K562 (cell line): ENCODE results near the gene MAN1A1. TPM values are rescaled to one million over a fixed set of nuclear protein-coding genes. Genes with fewer than 3 reads are reported as not detected.

Experiments used
- BRF2 ChIP-seq: IDR thresholded peaks from 3 replicates; pipeline ENCODE4 v1.6.1; 2011; ENCODE audit warnings: borderline replicate concordance, mild to moderate bottlenecking; ENCODE audit not compliant: insufficient read length, insufficient read depth
- CBFA2T2 ChIP-seq: fragments of 450-650 bp; conservative IDR thresholded peaks from 2 replicates; pipeline ENCODE4 v1.6.1; 2017; ENCODE audit warnings: mild to moderate bottlenecking
- CEBPB ChIP-seq: fragments of 450-650 bp; IDR thresholded peaks from 2 replicates; pipeline ENCODE4 v1.6.1; 2016; ENCODE audit warnings: missing genetic modification characterization, missing compliant biosample characterization
- E2F5 ChIP-seq: sonication (generic); formaldehyde crosslinking; IDR thresholded peaks from 2 replicates; pipeline ENCODE4 v1.8.0; 2022; ENCODE audit warnings: mild to moderate bottlenecking, missing genetic modification reagents
- FOSL1 ChIP-seq: fragments of 200-800 bp; sonication (Bioruptor generic); conservative IDR thresholded peaks from 2 replicates; pipeline ENCODE4 v1.6.1; 2016; ENCODE audit warnings: missing genetic modification characterization, missing compliant biosample characterization
- FOXJ2 ChIP-seq: fragments of 200-800 bp; sonication (Bioruptor generic); IDR thresholded peaks from 2 replicates; pipeline ENCODE4 v1.6.1; 2016; ENCODE audit warnings: missing genetic modification characterization, missing compliant biosample characterization
- HCFC1 ChIP-seq: IDR thresholded peaks from 2 replicates; pipeline ENCODE4 v1.6.1; 2012; ENCODE audit warnings: low read depth, low read length, improper control_type of control experiment
- KLF10 ChIP-seq: fragments of 250-450 bp; sonication (Bioruptor Pico); IDR thresholded peaks from 2 replicates; pipeline ENCODE4 v1.6.1; 2021; ENCODE audit warnings: matching md5 sums
- NBN ChIP-seq: fragments of 450-650 bp; IDR thresholded peaks from 2 replicates; pipeline ENCODE4 v1.6.1; 2016; ENCODE audit warnings: low read depth, mild to moderate bottlenecking
- NCOA2 ChIP-seq, 2 experiments: fragments of 450-650 bp; IDR thresholded peaks; 2 replicates each; pipeline ENCODE4 v1.6.1; 2018; ENCODE audit warnings: mild to moderate bottlenecking in 2 of 2, moderate library complexity in 1 of 2; ENCODE audit not compliant: partially characterized antibody in 2 of 2
- NFE2 ChIP-seq: IDR thresholded peaks from 2 replicates; pipeline ENCODE4 v1.6.1; 2014; ENCODE audit warnings: antibody characterized with exemption, low read depth
- NR3C1 ChIP-seq: sonication (generic); formaldehyde crosslinking; IDR thresholded peaks from 2 replicates; pipeline ENCODE4 v1.8.1; 2022; ENCODE audit warnings: missing genetic modification reagents
- NR4A1 ChIP-seq, 2 experiments: fragments of 250-450 bp in 1 of 2; fragments of 450-650 bp in 1 of 2; sonication (Bioruptor Pico) in 1 of 2; IDR thresholded peaks; 2 replicates each; pipeline versions ENCODE4 v1.4.0 to v1.6.1; 2016 to 2020; ENCODE audit warnings: mild to moderate bottlenecking in 2 of 2, missing compliant biosample characterization in 1 of 2, missing genetic modification characterization in 1 of 2, moderate library complexity in 1 of 2
- PML ChIP-seq: IDR thresholded peaks from 2 replicates; pipeline ENCODE4 v1.6.1; 2012; ENCODE audit warnings: low read length, inconsistent platforms
- SMAD1 ChIP-seq: fragments of 150-350 bp; IDR thresholded peaks from 2 replicates; pipeline ENCODE4 v1.6.1; 2014; ENCODE audit warnings: low read length, low read depth; ENCODE audit not compliant: partially characterized antibody
- SMARCE1 ChIP-seq: fragments of 450-650 bp; IDR thresholded peaks from 2 replicates; pipeline ENCODE4 v1.7.1; 2016; ENCODE audit warnings: mild to moderate bottlenecking
- SNIP1 ChIP-seq: fragments of 450-650 bp; IDR thresholded peaks from 2 replicates; pipeline ENCODE4 v1.7.1; 2017; ENCODE audit warnings: low read depth, mild to moderate bottlenecking
- SRSF3 ChIP-seq: fragments of 200-400 bp; formaldehyde crosslinking; IDR thresholded peaks from 2 replicates; pipeline ENCODE4 v1.6.1; 2016; ENCODE audit warnings: mild to moderate bottlenecking, low read length, moderate library complexity; ENCODE audit not compliant: insufficient read depth
- TCFL5 ChIP-seq: fragments of 250-450 bp; sonication (Bioruptor Pico); conservative IDR thresholded peaks from 2 replicates; pipeline ENCODE4 v1.6.1; 2021; ENCODE audit warnings: mild to moderate bottlenecking, moderate library complexity, matching md5 sums
- TEAD1 ChIP-seq, 2 experiments: fragments of 450-650 bp in 1 of 2; sonication (generic) in 1 of 2; formaldehyde crosslinking; IDR thresholded peaks; 2 replicates each; pipeline versions ENCODE4 v1.4.0 to v1.8.0; 2020 to 2022; ENCODE audit warnings: mild to moderate bottlenecking in 2 of 2, missing genetic modification reagents in 1 of 2
- WHSC1 ChIP-seq: IDR thresholded peaks from one replicate; pipeline ENCODE4 v1.6.1; 2012; ENCODE audit warnings: low read length, control low read depth, inconsistent platforms
- ZBTB33 ChIP-seq: sonication (generic); formaldehyde crosslinking; IDR thresholded peaks from 2 replicates; pipeline ENCODE4 v1.8.1; 2023; ENCODE audit warnings: mild to moderate bottlenecking, missing genetic modification reagents
- ZFP30 ChIP-seq: fragments of 250-450 bp; sonication (Bioruptor Pico); IDR thresholded peaks from 2 replicates; pipeline ENCODE4 v1.8.0; 2022; ENCODE audit warnings: moderate library complexity, mild to moderate bottlenecking, inconsistent platforms, borderline replicate concordance
- ZNF347 ChIP-seq: fragments of 450-650 bp; formaldehyde crosslinking; IDR thresholded peaks from 2 replicates; pipeline ENCODE4 v1.4.0; 2020; ENCODE audit warnings: low read depth, mild to moderate bottlenecking, moderate library complexity
- ZNF586 ChIP-seq: fragments of 450-650 bp; formaldehyde crosslinking; conservative IDR thresholded peaks from 2 replicates; pipeline ENCODE4 v1.4.0; 2020; ENCODE audit warnings: mild to moderate bottlenecking, moderate library complexity
- polyA plus RNA-seq, 8 experiments: library from polyadenylated mRNA; depleted of rRNA in 4 of 8; stranded (reverse) in 5 of 8; unstranded in 3 of 8; fragments of >200 nt; fragmentation: Nextera tagmentation in 2 of 8; fragmentation: Illumina TruSeq in 1 of 8; extraction: Ambion mirVana in 2 of 8; extraction: Trizol in 1 of 8; gene quantifications; 2 replicates each; pipeline versions ENCODE4 v1.2.1 to v1.2.3, GENCODE V29; 2011 to 2014; ENCODE audit warnings: inconsistent platforms in 1 of 8, missing spikeins in 1 of 8
- total RNA-seq, 7 experiments: library from RNA; depleted of rRNA in 6 of 7; stranded (reverse); fragments of >200 nt in 6 of 7; fragmentation: Illumina TruSeq in 2 of 7; extraction: Trizol in 2 of 7; gene quantifications; 2 replicates each; pipeline versions ENCODE4 v1.2.1 to v1.2.3, GENCODE V29; 2011 to 2021; ENCODE audit warnings: low replicate concordance in 1 of 7

MAN1A1 gene
- total and polyA plus RNA-seq, 9 of the 15 experiments (the other 6 are each of a cell fraction or from before 2014, with no cell fraction given), result 24.5 to 78.4 (median 59.7) TPM

- TF ChIP-seq E2F5 (CRISPR knock-in tag), result no peak
- no peak for TF ChIP-seq ZNF347 (CRISPR knock-in tag)
- no peak for TF ChIP-seq NFE2
- no peak for TF ChIP-seq NCOA2 (IDR thresholded peaks at IDR 0.05; ENCODE audit: partially characterized antibody in 2 of 2)
- TF ChIP-seq NBN, result no peak
- no peak for TF ChIP-seq ZNF586 (CRISPR knock-in tag)
- TF ChIP-seq CEBPB (tag), result no peak
- no peak for TF ChIP-seq CBFA2T2
- no peak for TF ChIP-seq ZFP30 (CRISPR knock-in tag)
- TF ChIP-seq NR3C1 (CRISPR knock-in tag), result no peak
- no peak for TF ChIP-seq ZBTB33
- no peak for TF ChIP-seq SMAD1
- no peak for TF ChIP-seq NR4A1 (CRISPR knock-in tag; IDR thresholded peaks at IDR 0.05)
- no peak for TF ChIP-seq NR4A1 (tag; IDR thresholded peaks at IDR 0.05)
- TF ChIP-seq FOXJ2 (tag), result no peak
- TF ChIP-seq SMARCE1, result peak; percentile 45
- no peak for TF ChIP-seq SNIP1
- TF ChIP-seq SRSF3, result no peak
- no peak for TF ChIP-seq BRF2
- peak in 1 of 2 experiments; percentile 68; a peak in 2 of 4 replicates for TF ChIP-seq TEAD1 (CRISPR knock-in tag; IDR thresholded peaks at IDR 0.05)
- TF ChIP-seq HCFC1, result no peak
- TF ChIP-seq WHSC1, result no peak
- no peak for TF ChIP-seq TCFL5 (CRISPR knock-in tag)
- TF ChIP-seq KLF10 (CRISPR knock-in tag), result no peak
- no peak; the same call in none of the 2 replicates for TF ChIP-seq FOSL1 (tag)
- peak; percentile 64 for TF ChIP-seq PML
These were observed at the start of gene MAN1A1 (continued) for GRCh38 chr6:119349361-119350201.
